ENCODE measurements around the gene TMF1. TPM values are rescaled to one million over a fixed set of nuclear protein-coding genes. Genes with fewer than 3 reads are reported as not detected.

TMF1 gene
- total and polyA plus RNA-seq, 10 of the 15 experiments (the other 5 are each of a cell fraction or from before 2014, with no cell fraction given) = 7.1 to 24.5 (median 18.6) TPM

- FAIRE-seq = no peak
- WGBS (ENCODE audit: insufficient coverage, insufficient replicate concordance, low lambda C conversion rate, missing lambda C conversion rate) = 93% methylated on average over 22 of the region's 22 CpGs
- no peaks in the 10 kb centered on the region for H3K79me2 ChIP-seq (ENCODE audit: control insufficient read depth, insufficient read depth, low read length)
These were observed 39.9 kb downstream of the TMF1 start for GRCh38 chr3:69012100-69012799.

More at GRCh38 chr3:69012100-69012799, 39.9 kb downstream of the TMF1 start:
- H3K4me2 ChIP-seq (ENCODE audit: control insufficient read depth, insufficient read depth) = no peak overlapping the region; the same call in 1 of the 2 replicates
- H3K27me3 ChIP-seq (replicated peaks in 1 of 2; ENCODE audit: control insufficient read depth in 2 of 2, insufficient read depth in 2 of 2, low read length in 1 of 2) = no peaks in the 10 kb centered on the region
- peaks cover 7% of the 10 kb centered on the region; the same call in 1 of the 2 replicates for H3K4me1 ChIP-seq (ENCODE audit: control insufficient read depth, insufficient read depth, low read length)
- peak overlapping the region; percentile 87; the same call in 1 of the 2 replicates for H3K4me3 ChIP-seq
- BruUV-seq (replicated peaks) = no TSS peak
- no peak for ATAC-seq
- no peak for DNase-seq (ENCODE audit: low read depth, low spot score)
- SMC1A ChIA-PET (ENCODE audit: uncharacterized antibody, unreplicated experiment) = interaction anchor here (0.6 to 0.7 kb wide), 2 partner anchors 13 to 73 kb away, joined by 3 to 4 read pairs; partner anchors contain the start of gene ARL6IP5
- RAD21 ChIA-PET (ENCODE audit: unreplicated experiment) = interaction anchor here (0.8 to 1.6 kb wide), 3 partner anchors 72 to 149 kb away, joined by 3 to 4 read pairs (median 4); partner anchors contain the start of gene ARL6IP5
- peak overlapping the region; percentile 91; the same call in 1 of the 2 replicates for H2AFZ ChIP-seq (ENCODE audit: control insufficient read depth, low read depth, low read length)
- H4K20me1 ChIP-seq (ENCODE audit: control insufficient read depth, insufficient read depth) = no peaks in the 10 kb centered on the region
- intact Hi-C loops (cut with micrococcal nuclease; ENCODE audit: unreplicated experiment) (loop anchor here (5.0 to 10.0 kb wide), 2 partner anchors 75 to 293 kb away; no protein-coding TSS in a partner anchor), in situ Hi-C loops (cut with MboI) (no loop called here)
- H3K9me3 ChIP-seq (replicated peaks; ENCODE audit: control insufficient read depth, insufficient read depth, low read length) = no peaks in the 10 kb centered on the region
- H3K27ac ChIP-seq (ENCODE audit: control insufficient read depth, insufficient read depth) = no peak overlapping the region
- POLR2A ChIA-PET = no interaction called here
- no peaks in the 10 kb centered on the region; a peak in 2 of 4 replicates for H3K36me3 ChIP-seq (ENCODE audit: control insufficient read depth in 2 of 2, insufficient read depth in 2 of 2, low read length in 1 of 2)
- TF ChIP-seq MLLT1 (IDR thresholded peaks at IDR 0.05) (peak; percentile 68), WRNIP1 (IDR thresholded peaks at IDR 0.05; ENCODE audit: borderline replicate concordance, low read depth, low read length) (no peak)
- no peak overlapping the region for H3K9ac ChIP-seq (ENCODE audit: control insufficient read depth, insufficient read depth, low read length)
- CTCF ChIA-PET = interaction anchor here (0.7 to 2.4 kb wide), 5 partner anchors 14 to 107 kb away, joined by 3 to 5 read pairs (median 3); no protein-coding TSS in a partner anchor

Measured in GM12878 (cell line).